ENCODE measurements around the gene MYLK4. TPM values are rescaled to one million over a fixed set of nuclear protein-coding genes. Genes with fewer than 3 reads are reported as not detected.

The MYLK4 gene
- total RNA-seq, 1 donor from 2014 or later, result 1.2 TPM

- Histone ChIP-seq H3K36me3 (no peaks in the 10 kb centered on the region), H3K9me3 (replicated peaks) (no peaks in the 10 kb centered on the region), H3K4me1 (no peaks in the 10 kb centered on the region), H3K4me3 (no peak overlapping the region), H3K27ac (replicated peaks) (no peak overlapping the region), H3K27me3 (ENCODE audit: low read depth) (peaks cover 28% of the 10 kb centered on the region)
- intact Hi-C loops (cut with micrococcal nuclease), result no loop called here
- DNase-seq, result no peak
- TF ChIP-seq, protein P1, sequence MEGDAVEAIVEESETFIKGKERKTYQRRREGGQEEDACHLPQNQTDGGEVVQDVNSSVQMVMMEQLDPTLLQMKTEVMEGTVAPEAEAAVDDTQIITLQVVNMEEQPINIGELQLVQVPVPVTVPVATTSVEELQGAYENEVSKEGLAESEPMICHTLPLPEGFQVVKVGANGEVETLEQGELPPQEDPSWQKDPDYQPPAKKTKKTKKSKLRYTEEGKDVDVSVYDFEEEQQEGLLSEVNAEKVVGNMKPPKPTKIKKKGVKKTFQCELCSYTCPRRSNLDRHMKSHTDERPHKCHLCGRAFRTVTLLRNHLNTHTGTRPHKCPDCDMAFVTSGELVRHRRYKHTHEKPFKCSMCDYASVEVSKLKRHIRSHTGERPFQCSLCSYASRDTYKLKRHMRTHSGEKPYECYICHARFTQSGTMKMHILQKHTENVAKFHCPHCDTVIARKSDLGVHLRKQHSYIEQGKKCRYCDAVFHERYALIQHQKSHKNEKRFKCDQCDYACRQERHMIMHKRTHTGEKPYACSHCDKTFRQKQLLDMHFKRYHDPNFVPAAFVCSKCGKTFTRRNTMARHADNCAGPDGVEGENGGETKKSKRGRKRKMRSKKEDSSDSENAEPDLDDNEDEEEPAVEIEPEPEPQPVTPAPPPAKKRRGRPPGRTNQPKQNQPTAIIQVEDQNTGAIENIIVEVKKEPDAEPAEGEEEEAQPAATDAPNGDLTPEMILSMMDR (IDR thresholded peaks at IDR 0.05; ENCODE audit: borderline replicate concordance), result no peak
These were observed 110.2 kb downstream of the MYLK4 start for GRCh38 chr6:2640551-2640950.

DNA sequence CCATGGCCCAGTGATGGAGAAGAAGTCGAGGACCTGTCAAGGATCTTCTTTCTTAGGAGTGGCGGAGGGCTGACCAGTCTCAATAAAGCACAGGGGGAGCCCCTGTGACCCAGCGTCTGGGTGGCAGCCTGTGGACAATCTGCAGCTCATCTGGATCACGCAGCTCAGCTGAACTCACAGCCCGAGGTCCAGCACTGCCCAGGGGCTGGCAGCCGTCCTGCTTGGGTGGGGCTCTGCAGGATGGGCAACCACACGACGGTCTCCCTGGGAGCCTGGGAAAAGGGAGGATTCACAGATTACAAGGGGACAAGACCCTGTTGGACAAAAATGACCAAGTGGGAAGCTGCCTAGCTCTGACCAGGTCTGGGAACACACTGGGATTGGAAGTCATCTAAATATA, 110.8 kb downstream of the MYLK4 start:
- Histone ChIP-seq H3K36me3 (no peaks in the 10 kb centered on the region), H3K9me3 (replicated peaks) (no peaks in the 10 kb centered on the region), H3K27me3 (ENCODE audit: low read depth) (peaks cover 28% of the 10 kb centered on the region), H3K4me3 (no peak overlapping the region), H3K27ac (replicated peaks) (no peak overlapping the region), H3K4me1 (peaks cover 4% of the 10 kb centered on the region)
- TF ChIP-seq, protein P1 (IDR thresholded peaks at IDR 0.05; ENCODE audit: borderline replicate concordance), result no peak
- intact Hi-C loops (cut with micrococcal nuclease), result loop anchor here (10.0 kb wide), 1 partner anchor 1045 kb away; no protein-coding TSS in a partner anchor
- no peak for DNase-seq

DNA sequence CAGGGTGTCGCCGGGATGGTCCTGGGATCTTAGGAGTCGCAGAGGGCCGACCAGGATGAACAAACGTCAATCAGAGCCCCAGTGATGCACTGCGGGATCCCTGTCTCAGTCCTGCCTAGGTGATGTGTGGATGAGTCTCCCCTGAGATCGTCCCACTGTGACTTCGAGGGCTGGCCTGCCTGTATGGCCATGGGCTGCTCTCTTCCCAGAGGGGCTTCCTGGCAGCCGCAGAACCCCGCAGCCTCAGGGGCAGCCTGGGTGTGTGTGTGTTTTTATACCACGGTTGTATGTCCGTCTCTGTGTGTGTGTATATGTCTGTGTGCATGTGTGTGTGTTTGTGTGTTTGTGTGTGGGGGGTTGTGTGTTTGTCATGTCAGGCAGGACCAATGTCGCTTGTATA, 111.6 kb downstream of the MYLK4 start:
- TF ChIP-seq, protein P1 (IDR thresholded peaks at IDR 0.05; ENCODE audit: borderline replicate concordance), result no peak
- H3K27me3 ChIP-seq (ENCODE audit: low read depth), result peaks cover 21% of the 10 kb centered on the region
- H3K9me3 ChIP-seq (replicated peaks), result no peaks in the 10 kb centered on the region
- H3K27ac ChIP-seq (replicated peaks), result no peak overlapping the region
- H3K4me3 ChIP-seq, result no peak overlapping the region
- no peaks in the 10 kb centered on the region for H3K36me3 ChIP-seq
- intact Hi-C loops (cut with micrococcal nuclease), result loop anchor here (10.0 kb wide), 1 partner anchor 1044 kb away; no protein-coding TSS in a partner anchor
- H3K4me1 ChIP-seq, result peaks cover 9% of the 10 kb centered on the region
- no peak for DNase-seq

DNA sequence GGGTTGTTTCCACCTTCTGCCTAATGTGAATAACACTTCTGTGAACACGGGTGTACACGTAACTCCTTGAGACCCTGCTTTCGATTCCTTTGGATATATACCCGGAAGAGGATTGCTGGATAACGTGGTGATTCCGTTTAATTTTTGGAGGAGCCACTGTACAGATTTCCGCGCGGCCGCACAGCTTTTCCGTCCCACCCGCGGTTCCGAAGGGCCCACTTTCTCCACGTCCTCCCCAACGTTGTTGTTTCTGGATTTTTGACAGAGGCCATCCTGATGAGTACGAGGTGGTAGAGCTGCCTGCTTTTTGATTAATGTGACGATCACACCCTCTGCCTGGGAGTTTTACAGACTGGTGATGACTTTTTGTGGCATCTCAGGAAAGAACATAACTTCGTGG, 114.0 kb downstream of the MYLK4 start:
- no peak for DNase-seq
- H3K4me1 ChIP-seq, result peaks cover 26% of the 10 kb centered on the region
- TF ChIP-seq, protein P1 (IDR thresholded peaks at IDR 0.05; ENCODE audit: borderline replicate concordance), result no peak
- no peaks in the 10 kb centered on the region for H3K36me3 ChIP-seq
- no peaks in the 10 kb centered on the region for H3K9me3 ChIP-seq (replicated peaks)
- H3K27me3 ChIP-seq (ENCODE audit: low read depth), result peaks cover 17% of the 10 kb centered on the region
- no peak overlapping the region for H3K4me3 ChIP-seq
- intact Hi-C loops (cut with micrococcal nuclease), result loop anchor here (10.0 kb wide), 1 partner anchor 1042 kb away; no protein-coding TSS in a partner anchor
- H3K27ac ChIP-seq (replicated peaks), result no peak overlapping the region

DNA sequence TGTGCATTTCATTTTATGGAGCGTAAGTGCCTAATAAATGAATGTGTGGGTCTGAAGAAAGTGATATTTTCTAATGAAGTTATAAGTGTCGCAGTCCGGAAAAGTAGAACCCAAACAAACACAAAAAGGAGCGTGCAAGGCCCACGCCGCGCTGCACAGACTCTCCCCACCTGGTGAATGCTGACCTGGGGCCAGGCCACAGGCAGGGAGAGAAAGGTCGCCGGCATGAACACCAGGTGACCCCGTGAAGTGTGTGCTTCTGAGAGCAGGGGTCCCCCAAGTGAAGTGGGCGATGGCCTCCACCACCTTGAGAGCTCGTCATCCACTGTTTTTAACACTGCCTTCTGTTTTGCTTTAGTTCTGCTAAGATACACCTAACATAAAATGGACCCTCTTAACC, 114.8 kb downstream of the MYLK4 start:
- peaks cover 26% of the 10 kb centered on the region for H3K4me1 ChIP-seq
- H3K9me3 ChIP-seq (replicated peaks), result no peaks in the 10 kb centered on the region
- peaks cover 17% of the 10 kb centered on the region for H3K27me3 ChIP-seq (ENCODE audit: low read depth)
- TF ChIP-seq, protein P1 (IDR thresholded peaks at IDR 0.05; ENCODE audit: borderline replicate concordance), result no peak
- intact Hi-C loops (cut with micrococcal nuclease), result loop anchor here (10.0 kb wide), 1 partner anchor 1041 kb away; no protein-coding TSS in a partner anchor
- DNase-seq, result no peak
- H3K4me3 ChIP-seq, result no peak overlapping the region
- H3K36me3 ChIP-seq, result no peaks in the 10 kb centered on the region
- H3K27ac ChIP-seq (replicated peaks), result no peak overlapping the region
